Neural crest cell (in vitro differentiated cells): Measurements from ENCODE around the gene TSPAN18. TPM values are rescaled to one million over a fixed set of nuclear protein-coding genes. Genes with fewer than 3 reads are reported as not detected.

ENCODE experiments used
- DNase-seq: peaks from one replicate; pipeline ENCODE4 v3.0.0; 2021; ENCODE audit warnings: low read depth, mixed read lengths, low spot score
- H3K27ac Mint-ChIP-seq: one replicate; pipeline ENCODE4 v1.8.0; 2021; ENCODE audit warnings: mild to moderate bottlenecking, mixed read lengths; ENCODE audit not compliant: unreplicated experiment
- H3K27me3 Mint-ChIP-seq: 2 replicates; pipeline ENCODE4 v1.8.0; 2021; ENCODE audit warnings: low read depth, mild to moderate bottlenecking, mixed read lengths
- H3K36me3 Mint-ChIP-seq: 2 replicates; pipeline ENCODE4 v1.8.0; 2021; ENCODE audit warnings: low read depth, mild to moderate bottlenecking, mixed read lengths
- H3K4me1 Mint-ChIP-seq: 2 replicates; pipeline ENCODE4 v1.8.0; 2021; ENCODE audit warnings: mixed read lengths
- H3K4me3 Mint-ChIP-seq: one replicate; pipeline ENCODE4 v1.8.0; 2021; ENCODE audit warnings: mild to moderate bottlenecking, mixed read lengths
- H3K9me3 Mint-ChIP-seq: 2 replicates; pipeline ENCODE4 v1.8.0; 2021; ENCODE audit warnings: mixed read lengths
- total RNA-seq: library from RNA; stranded (reverse); gene quantifications from 2 replicates; pipeline ENCODE4 v1.2.1, GENCODE V29; 2021
- TF ChIP-seq, protein P1 (sequence below): fragments of 200-600 bp; sonication (generic); conservative IDR thresholded peaks from 2 replicates; pipeline ENCODE4 v1.5.0; 2021; ENCODE audit warnings: antibody characterized with exemption, mild to moderate bottlenecking

Gene TSPAN18
- total RNA-seq, 1 donor from 2014 or later: 125 TPM

DNA sequence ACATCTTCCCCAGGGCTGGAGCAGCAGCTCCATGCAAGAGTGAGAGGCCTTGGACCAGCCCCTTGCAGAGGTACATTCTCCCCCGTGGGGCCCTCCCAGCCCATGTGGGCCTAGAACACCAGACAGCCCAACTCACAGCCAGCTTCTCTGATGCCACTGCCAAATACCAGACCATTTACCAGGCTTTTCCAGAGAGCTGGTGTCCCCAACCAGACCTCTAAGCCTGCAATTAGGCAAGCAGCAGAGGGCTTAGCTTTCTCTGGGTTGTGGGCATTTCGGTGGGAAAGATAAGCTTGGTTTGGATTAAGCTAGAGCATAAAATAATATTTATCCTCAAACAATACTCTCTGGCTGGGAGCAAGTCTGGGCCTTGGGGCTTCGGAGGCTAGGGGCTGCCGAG lies 148.3 kb downstream of the TSPAN18 start:
- peaks cover 26% of the 10 kb centered on the region for H3K4me1 Mint-ChIP-seq
- H3K36me3 Mint-ChIP-seq: peaks cover 4% of the 10 kb centered on the region
- no peak overlapping the region for H3K4me3 Mint-ChIP-seq
- TF ChIP-seq, protein P1, sequence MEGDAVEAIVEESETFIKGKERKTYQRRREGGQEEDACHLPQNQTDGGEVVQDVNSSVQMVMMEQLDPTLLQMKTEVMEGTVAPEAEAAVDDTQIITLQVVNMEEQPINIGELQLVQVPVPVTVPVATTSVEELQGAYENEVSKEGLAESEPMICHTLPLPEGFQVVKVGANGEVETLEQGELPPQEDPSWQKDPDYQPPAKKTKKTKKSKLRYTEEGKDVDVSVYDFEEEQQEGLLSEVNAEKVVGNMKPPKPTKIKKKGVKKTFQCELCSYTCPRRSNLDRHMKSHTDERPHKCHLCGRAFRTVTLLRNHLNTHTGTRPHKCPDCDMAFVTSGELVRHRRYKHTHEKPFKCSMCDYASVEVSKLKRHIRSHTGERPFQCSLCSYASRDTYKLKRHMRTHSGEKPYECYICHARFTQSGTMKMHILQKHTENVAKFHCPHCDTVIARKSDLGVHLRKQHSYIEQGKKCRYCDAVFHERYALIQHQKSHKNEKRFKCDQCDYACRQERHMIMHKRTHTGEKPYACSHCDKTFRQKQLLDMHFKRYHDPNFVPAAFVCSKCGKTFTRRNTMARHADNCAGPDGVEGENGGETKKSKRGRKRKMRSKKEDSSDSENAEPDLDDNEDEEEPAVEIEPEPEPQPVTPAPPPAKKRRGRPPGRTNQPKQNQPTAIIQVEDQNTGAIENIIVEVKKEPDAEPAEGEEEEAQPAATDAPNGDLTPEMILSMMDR: no peak
- peak overlapping the region; percentile 30 for H3K27ac Mint-ChIP-seq
- no peaks in the 10 kb centered on the region for H3K9me3 Mint-ChIP-seq
- H3K27me3 Mint-ChIP-seq: no peaks in the 10 kb centered on the region
- no peak for DNase-seq

DNA sequence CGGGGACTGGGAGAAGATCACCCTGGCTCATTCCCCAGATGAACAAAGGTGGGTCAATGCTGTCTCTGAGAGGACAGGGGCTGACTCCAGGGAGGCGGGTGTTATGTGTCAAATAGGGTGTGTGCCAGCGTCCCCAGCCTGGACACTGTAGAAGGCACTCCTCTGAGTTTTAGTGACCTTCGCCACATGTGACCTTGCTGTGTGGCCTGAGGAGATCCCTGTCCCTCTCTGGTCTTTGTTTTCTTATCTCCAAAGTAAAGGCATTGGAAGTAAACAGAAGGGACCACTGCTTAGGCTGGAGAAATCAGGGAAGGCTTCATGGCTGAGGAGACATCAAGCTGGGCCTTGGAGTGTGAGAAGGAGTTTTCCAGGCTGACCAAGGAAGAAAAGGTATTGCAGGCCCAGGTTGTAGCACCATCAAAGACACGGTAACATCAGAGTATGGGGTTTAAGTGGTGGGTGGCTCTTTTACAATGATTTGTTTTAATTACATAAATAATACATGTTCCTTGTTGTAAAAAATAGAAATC lies 149.5 kb downstream of the TSPAN18 start:
- no peak for DNase-seq
- Mint-ChIP-seq H3K27me3 (no peaks in the 10 kb centered on the region), H3K36me3 (no peaks in the 10 kb centered on the region), H3K4me1 (peaks cover 17% of the 10 kb centered on the region), H3K9me3 (no peaks in the 10 kb centered on the region), H3K27ac (no peak overlapping the region), H3K4me3 (no peak overlapping the region)
- TF ChIP-seq, protein P1: no peak

DNA sequence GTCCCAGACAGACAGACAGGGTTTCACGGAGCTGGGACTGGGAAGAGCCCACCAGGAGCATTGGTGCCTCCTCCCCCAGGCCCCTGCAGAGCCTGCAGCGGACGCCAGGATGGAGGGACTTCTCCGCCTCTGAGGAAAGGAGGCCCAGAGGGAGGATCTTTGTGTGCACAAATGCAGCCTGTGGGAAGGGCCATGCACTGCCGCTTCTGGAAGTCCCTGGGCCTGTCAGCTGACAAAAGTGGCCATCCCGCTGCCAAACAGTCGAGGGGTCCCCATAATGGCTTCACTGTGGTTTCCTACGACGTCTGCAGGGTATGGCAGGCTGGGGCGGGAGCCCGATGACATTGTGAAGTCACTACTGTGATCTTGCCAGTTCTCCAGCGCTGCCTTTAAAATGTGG lies 150.1 kb downstream of the TSPAN18 start:
- Mint-ChIP-seq H3K27ac (peak overlapping the region; percentile 43), H3K4me1 (peaks cover 19% of the 10 kb centered on the region), H3K36me3 (no peaks in the 10 kb centered on the region), H3K4me3 (peak overlapping the region; percentile 23), H3K27me3 (no peaks in the 10 kb centered on the region), H3K9me3 (no peaks in the 10 kb centered on the region)
- TF ChIP-seq, protein P1: no peak
- no peak for DNase-seq

DNA sequence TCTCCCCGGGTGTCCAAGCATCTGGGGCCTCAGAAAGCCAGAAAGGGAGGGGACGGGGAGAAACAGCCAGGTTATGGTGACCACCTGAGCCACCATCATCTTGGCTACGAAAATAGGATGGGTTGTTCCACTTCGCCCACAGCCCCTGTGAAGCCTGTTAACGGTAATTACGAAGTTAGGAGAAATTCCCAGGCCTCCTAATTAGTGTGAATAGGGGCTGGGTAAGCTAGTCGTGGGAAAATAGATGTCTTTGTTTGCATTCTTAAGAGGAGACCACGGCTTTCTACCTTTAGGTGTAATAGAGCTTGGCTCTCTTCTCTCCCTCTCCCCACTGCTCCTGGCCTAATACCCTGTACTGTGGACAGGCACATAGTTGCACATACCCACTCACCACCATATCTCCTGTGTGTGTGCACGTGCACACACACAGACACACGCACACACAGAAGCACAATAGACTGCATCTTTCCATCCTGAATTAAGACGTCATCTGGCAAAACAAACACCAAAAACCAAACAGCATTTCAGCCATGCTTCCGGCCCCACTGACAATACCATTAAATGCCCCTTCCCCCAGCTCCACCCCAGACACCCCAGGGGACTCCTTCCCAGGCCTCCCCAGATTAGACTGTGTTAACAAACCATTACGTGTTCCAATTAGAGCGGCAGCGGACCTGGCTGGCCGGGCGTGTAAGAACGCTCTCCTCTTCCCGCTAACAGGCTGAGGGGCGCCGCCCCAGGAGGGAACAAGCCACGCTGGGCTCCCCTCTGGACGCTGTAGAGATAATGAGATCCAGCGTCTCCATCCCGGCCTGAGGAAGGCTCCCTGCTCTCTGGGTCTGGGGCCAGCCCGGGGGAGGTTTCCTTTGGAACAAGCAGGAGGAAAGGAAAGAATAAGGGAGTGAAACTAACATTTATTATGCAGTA lies 151.1 kb downstream of the TSPAN18 start:
- TF ChIP-seq, protein P1: no peak
- H3K4me3 Mint-ChIP-seq: no peak overlapping the region
- no peaks in the 10 kb centered on the region for H3K36me3 Mint-ChIP-seq
- no peak for DNase-seq
- H3K4me1 Mint-ChIP-seq: peaks cover 27% of the 10 kb centered on the region
- no peaks in the 10 kb centered on the region for H3K9me3 Mint-ChIP-seq
- H3K27ac Mint-ChIP-seq: no peak overlapping the region
- no peaks in the 10 kb centered on the region for H3K27me3 Mint-ChIP-seq

DNA sequence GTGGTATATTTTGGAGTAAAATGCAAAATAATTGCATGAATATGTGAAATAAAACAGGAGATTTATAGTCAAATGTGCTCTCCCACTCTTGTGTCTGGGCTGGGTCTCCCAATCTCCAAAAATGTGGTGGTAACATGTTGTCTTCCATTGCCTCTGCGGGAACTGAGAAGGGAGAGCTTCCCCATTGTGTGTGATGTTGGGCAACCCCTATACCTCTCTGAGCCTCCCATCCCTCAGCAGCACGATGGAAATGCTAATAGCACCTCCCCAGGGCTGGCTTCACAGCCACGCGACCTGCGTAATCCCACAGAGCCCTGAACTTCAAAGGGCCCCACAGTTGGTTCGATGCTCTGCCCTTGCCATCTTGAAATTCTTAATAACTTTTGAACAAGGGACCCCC lies 151.9 kb downstream of the TSPAN18 start:
- H3K4me3 Mint-ChIP-seq: no peak overlapping the region

More for the DNA sequence above, 151.9 kb downstream of the TSPAN18 start:
- Mint-ChIP-seq H3K9me3 (no peaks in the 10 kb centered on the region), H3K36me3 (no peaks in the 10 kb centered on the region), H3K27me3 (no peaks in the 10 kb centered on the region), H3K4me1 (peaks cover 35% of the 10 kb centered on the region), H3K27ac (no peak overlapping the region)
- no peak for DNase-seq
- TF ChIP-seq, protein P1: no peak
